Measurements from ENCODE around the gene CNDP1. TPM values are rescaled to one million over a fixed set of nuclear protein-coding genes. Genes with fewer than 3 reads are reported as not detected.

CNDP1 gene
- total RNA-seq, 2 donors from 2014 or later, result under 0.01 TPM; not detected in 1

- H3K4me3 ChIP-seq, result no peak overlapping the region
- no peaks in the 10 kb centered on the region for H3K9me3 ChIP-seq
- no peak for DNase-seq
- 76 to 82% methylated on average over 4 of the region's 4 CpGs for WGBS, 2 donors
- no peak for ATAC-seq
- intact Hi-C loops (cut with DNase I), result no loop called here
- peaks cover 79% of the 10 kb centered on the region for H3K4me1 ChIP-seq
- H3K36me3 ChIP-seq (replicated peaks in 1 of 2; ENCODE audit: insufficient read depth in 1 of 2, low read depth in 2 of 2), result peaks cover 0 to 15% of the 10 kb centered on the region in 2 donors
- H3K27ac ChIP-seq, result no peak overlapping the region
- H3K27me3 ChIP-seq, result no peaks in the 10 kb centered on the region
- TF ChIP-seq CTCF (IDR thresholded peaks at IDR 0.05), result no peak
- TF ChIP-seq POLR2A (IDR thresholded peaks at IDR 0.05), result no peak
Observed at GRCh38 chr18:74503137-74503536, 31.2 kb upstream of the CNDP1 start.

DNA sequence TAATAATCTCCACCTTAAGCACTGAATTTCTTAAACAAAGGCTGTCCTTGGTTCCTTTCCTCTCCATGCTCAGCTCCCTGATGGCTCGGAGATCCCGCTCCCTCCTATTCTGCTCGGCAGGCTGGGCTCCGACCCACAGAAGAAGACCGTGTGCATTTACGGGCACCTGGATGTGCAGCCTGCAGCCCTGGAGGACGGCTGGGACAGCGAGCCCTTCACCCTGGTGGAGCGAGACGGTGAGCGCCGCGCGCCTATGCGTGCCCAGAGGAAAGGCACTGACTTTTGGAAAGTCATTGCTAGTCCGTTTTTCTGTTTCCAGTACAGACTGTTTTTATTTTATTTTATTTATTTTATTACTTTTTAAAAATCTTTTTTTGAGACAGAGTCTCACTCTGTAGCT lies 28.5 kb upstream of the CNDP1 start:
- no peaks in the 10 kb centered on the region for H3K9me3 ChIP-seq
- H3K27ac ChIP-seq, result peak overlapping the region in 1 of 4 donors; percentile 86
- H3K4me1 ChIP-seq, result peaks cover 68% of the 10 kb centered on the region
- H3K36me3 ChIP-seq (replicated peaks in 1 of 2; ENCODE audit: insufficient read depth in 1 of 2, low read depth in 2 of 2), result peaks cover 0 to 24% of the 10 kb centered on the region in 2 donors
- ATAC-seq, result no peak
- peak in 1 of 4 donors; percentile 11 for DNase-seq
- 56 to 86% methylated on average over 16 of the region's 16 CpGs for WGBS, 2 donors
- no peaks in the 10 kb centered on the region for H3K27me3 ChIP-seq
- intact Hi-C loops (cut with DNase I), result no loop called here
- no peak for TF ChIP-seq CTCF (IDR thresholded peaks at IDR 0.05)
- no peak for TF ChIP-seq POLR2A (IDR thresholded peaks at IDR 0.05)
- no peak overlapping the region for H3K4me3 ChIP-seq

- Histone ChIP-seq H3K4me1 (peaks cover 68% of the 10 kb centered on the region), H3K36me3 (replicated peaks in 1 of 2; ENCODE audit: insufficient read depth in 1 of 2, low read depth in 2 of 2) (peaks cover 0 to 26% of the 10 kb centered on the region in 2 donors), H3K27me3 (no peaks in the 10 kb centered on the region), H3K27ac (peak overlapping the region; percentile 54 to 86 (median 78)), H3K9me3 (no peaks in the 10 kb centered on the region), H3K4me3 (no peak overlapping the region)
- ATAC-seq (no peak), DNase-seq (peak in 1 of 4 donors; percentile 16)
- intact Hi-C loops (cut with DNase I), result no loop called here
- no peak for TF ChIP-seq CTCF (IDR thresholded peaks at IDR 0.05)
- TF ChIP-seq POLR2A (IDR thresholded peaks at IDR 0.05), result no peak
- WGBS, 2 donors, result 42 to 73% methylated on average over 11 of the region's 11 CpGs
Observed at GRCh38 chr18:74506448-74507084, 27.7 kb upstream of the CNDP1 start.

- H3K27me3 ChIP-seq, result no peaks in the 10 kb centered on the region
- peaks cover 68% of the 10 kb centered on the region for H3K4me1 ChIP-seq
- ATAC-seq, result peak; percentile 93
- DNase-seq, result peak; percentile 91 to 97 (median 95)
- peak overlapping the region; percentile 54 to 86 (median 78) for H3K27ac ChIP-seq
- H3K36me3 ChIP-seq (replicated peaks in 1 of 2; ENCODE audit: insufficient read depth in 1 of 2, low read depth in 2 of 2), result peaks cover 0 to 26% of the 10 kb centered on the region in 2 donors
- intact Hi-C loops (cut with DNase I), result no loop called here
- H3K9me3 ChIP-seq, result no peaks in the 10 kb centered on the region
- 34 to 51% methylated on average over 20 to 23 of the region's 23 CpGs for WGBS, 2 donors
- TF ChIP-seq CTCF (IDR thresholded peaks at IDR 0.05), result no peak
- no peak for TF ChIP-seq POLR2A (IDR thresholded peaks at IDR 0.05)
- no peak overlapping the region for H3K4me3 ChIP-seq
Observed at GRCh38 chr18:74507097-74507881, 27.0 kb upstream of the CNDP1 start.

Data from body of pancreas (tissue), 4 donors.